Measurements from ENCODE around the gene GSDME.

DNA sequence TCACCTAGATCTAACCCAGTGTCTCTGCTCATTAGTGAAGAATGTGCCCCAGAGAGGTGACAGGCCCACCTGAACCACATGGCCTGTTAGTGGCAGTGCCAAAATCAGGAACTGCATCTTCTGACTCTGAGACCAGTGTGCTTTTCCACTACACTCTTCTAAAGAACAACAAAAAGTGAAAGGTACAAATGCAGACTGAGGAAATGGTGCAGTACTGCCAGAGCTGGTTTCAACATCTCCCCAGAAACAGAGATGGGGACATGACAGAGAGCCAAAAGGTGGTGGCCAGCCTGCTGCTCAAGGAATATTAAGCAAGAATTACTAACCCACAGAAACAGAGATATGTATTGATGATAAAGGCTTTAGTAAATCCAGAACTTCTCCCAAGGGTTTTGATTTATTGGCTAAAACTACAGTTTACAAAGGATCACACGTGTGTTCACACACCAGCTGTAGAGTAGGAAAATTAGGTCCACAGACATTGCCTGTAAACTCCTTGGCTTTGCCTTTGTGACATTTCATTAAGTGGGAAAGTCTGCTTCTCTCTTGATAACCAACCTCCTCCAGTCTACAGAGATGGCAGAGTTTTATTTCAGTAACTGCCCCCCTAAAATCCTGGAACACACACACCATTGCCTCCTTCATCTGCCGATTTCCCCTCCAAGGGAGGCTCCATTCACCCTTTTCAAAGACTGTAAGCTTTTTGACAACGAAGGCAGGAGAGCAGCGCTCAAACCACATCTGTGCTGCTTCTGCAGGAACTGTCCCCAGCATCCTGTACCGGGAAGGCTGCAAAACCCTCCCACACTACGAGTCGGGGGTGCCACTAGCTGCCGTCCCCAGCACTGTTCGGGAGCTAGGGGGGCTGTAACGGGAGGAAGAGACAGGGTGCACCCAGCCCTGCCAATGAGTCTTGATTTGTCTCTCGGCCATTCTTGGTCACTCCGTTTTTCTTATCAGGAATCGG, 29.8 kb downstream of the GSDME start:
- TF ChIP-seq CTCF (IDR thresholded peaks at IDR 0.05; ENCODE audit: low read depth, low read length, poor library complexity, severe bottlenecking) (no peak), EZH2phosphoT487 (IDR thresholded peaks at IDR 0.05; ENCODE audit: borderline replicate concordance, low read length) (no peak)

Data from DOHH2 (cell line).